IMR-90 (cell line): Measurements from ENCODE around the gene IGFBP1. TPM values are rescaled to one million over a fixed set of nuclear protein-coding genes. Genes with fewer than 3 reads are reported as not detected.
A peak's percentile ranks its signal among the peaks of the same experiment; 100 is the strongest.

Experiments used
- ATAC-seq: fragments of 200-7000 bp; cut with Tn5 transposase; 2 replicates; pipeline ENCODE4 v1.9.1; 2020; ENCODE audit warnings: low read depth, mild to moderate bottlenecking, moderate library complexity
- BruUV-seq: library from RNA; stranded (reverse); fragments of 400-500 nt; replicated peaks from 2 replicates; lab custom pipeline; 2021; lab: Mats Ljungman, UMichigan
- CTCF ChIA-PET: fragments of 300-600 bp; formaldehyde crosslinking; extraction: SDS; loops from one replicate; lab custom pipeline; 2021; ENCODE audit warnings: antibody characterized with exemption; lab: Yijun Ruan, JAX
- POLR2A ChIA-PET: fragments of 300-600 bp; sonication (Branson Sonifier 250); formaldehyde crosslinking; loops from one replicate; lab custom pipeline; 2022; ENCODE audit warnings: antibody characterized with exemption; ENCODE audit not compliant: unreplicated experiment; lab: Charles Lee
- DNase-seq: peaks from one replicate; pipeline ENCODE4 v3.0.0; 2013
- H2AFZ ChIP-seq: replicated peaks from 2 replicates; pipeline ENCODE3; 2013; ENCODE audit warnings: low read length, mild to moderate bottlenecking; ENCODE audit not compliant: poor library complexity
- H2AK5ac ChIP-seq: 2 replicates; pipeline ENCODE4 v1.6.1; 2013; ENCODE audit warnings: low read depth, low read length, inconsistent platforms
- H2AK9ac ChIP-seq: replicated peaks from 2 replicates; pipeline ENCODE3; 2013; ENCODE audit warnings: mild to moderate bottlenecking, low read depth, low read length, moderate library complexity; ENCODE audit not compliant: poor library complexity
- H2BK120ac ChIP-seq: 2 replicates; pipeline ENCODE4 v1.6.1; 2013; ENCODE audit warnings: low read depth, low read length, inconsistent platforms
- H2BK15ac ChIP-seq: 3 replicates; pipeline ENCODE4 v1.6.1; 2013; ENCODE audit warnings: low read depth, low read length, inconsistent platforms
- H2BK20ac ChIP-seq: 2 replicates; pipeline ENCODE4 v1.6.1; 2013; ENCODE audit warnings: low read depth, mild to moderate bottlenecking, inconsistent platforms, low read length, moderate library complexity
- H2BK5ac ChIP-seq: 2 replicates; pipeline ENCODE4 v1.6.1; 2013; ENCODE audit warnings: mild to moderate bottlenecking, low read depth, low read length, inconsistent platforms; ENCODE audit not compliant: poor library complexity, severe bottlenecking
- H3K14ac ChIP-seq: replicated peaks from 2 replicates; pipeline ENCODE4 v1.6.1; 2013; ENCODE audit warnings: low read depth, low read length, inconsistent platforms
- H3K18ac ChIP-seq: 2 replicates; pipeline ENCODE4 v1.6.1; 2013; ENCODE audit warnings: low read depth, low read length, control low read depth
- H3K23ac ChIP-seq: 2 replicates; pipeline ENCODE4 v1.6.1; 2013; ENCODE audit warnings: low read depth, low read length, inconsistent platforms
- H3K27ac ChIP-seq: 2 replicates; pipeline ENCODE4 v1.5.1; 2013; ENCODE audit warnings: mild to moderate bottlenecking, control low read depth, low read length; ENCODE audit not compliant: insufficient read depth
- H3K27me3 ChIP-seq: 2 replicates; pipeline ENCODE4 v1.6.1; 2013; ENCODE audit warnings: low read length; ENCODE audit not compliant: control insufficient read depth, insufficient read depth
- H3K36me3 ChIP-seq: 2 replicates; pipeline ENCODE4 v1.6.1; 2013; ENCODE audit warnings: low read length, mixed read lengths; ENCODE audit not compliant: control insufficient read depth, insufficient read depth
- H3K4ac ChIP-seq: 2 replicates; pipeline ENCODE4 v1.6.1; 2013; ENCODE audit warnings: low read depth, low read length, inconsistent platforms
- H3K4me1 ChIP-seq: 2 replicates; pipeline ENCODE4 v1.6.1; 2013; ENCODE audit warnings: low read length, mixed read lengths; ENCODE audit not compliant: control insufficient read depth, insufficient read depth
- H3K4me2 ChIP-seq: 2 replicates; pipeline ENCODE4 v1.6.1; 2013; ENCODE audit warnings: low read depth, mild to moderate bottlenecking, control low read depth, low read length, moderate library complexity
- H3K4me3 ChIP-seq: 2 replicates; pipeline ENCODE4 v1.5.1; 2013; ENCODE audit warnings: low read depth, mild to moderate bottlenecking, control low read depth, low read length, moderate library complexity; ENCODE audit not compliant: insufficient read depth
- H3K56ac ChIP-seq: 2 replicates; pipeline ENCODE4 v1.6.1; 2013; ENCODE audit warnings: low read length, inconsistent platforms; ENCODE audit not compliant: insufficient read depth; ENCODE audit errors: extremely low read depth
- H3K79me1 ChIP-seq, 2 experiments: 2 replicates each; pipeline ENCODE4 v1.6.1; 2013; ENCODE audit warnings: low read length in 2 of 2, inconsistent platforms in 1 of 2, low read depth in 1 of 2
- H3K9ac ChIP-seq: 2 replicates; pipeline ENCODE4 v1.6.1; 2013; ENCODE audit warnings: low read depth, low read length, control low read depth
- H3K9me1 ChIP-seq: 2 replicates; pipeline ENCODE4 v1.6.1; 2013; ENCODE audit warnings: low read length, inconsistent platforms; ENCODE audit not compliant: insufficient read depth
- H3K9me3 ChIP-seq: 2 replicates; pipeline ENCODE4 v1.6.1; 2013; ENCODE audit warnings: low read length; ENCODE audit not compliant: control insufficient read depth, insufficient read depth
- H4K20me1 ChIP-seq: 2 replicates; pipeline ENCODE4 v1.6.1; 2013; ENCODE audit warnings: low read length, inconsistent platforms; ENCODE audit not compliant: insufficient read depth
- H4K5ac ChIP-seq: 2 replicates; pipeline ENCODE4 v1.6.1; 2013; ENCODE audit warnings: mild to moderate bottlenecking, low read depth, low read length, control low read depth
- H4K8ac ChIP-seq, 2 experiments: 2 replicates each; pipeline ENCODE4 v1.6.1; 2013; ENCODE audit warnings: low read depth in 2 of 2, low read length in 2 of 2, control low read depth in 1 of 2, inconsistent platforms in 1 of 2
- H4K91ac ChIP-seq: 2 replicates; pipeline ENCODE4 v1.6.1; 2013; ENCODE audit warnings: low read depth, low read length, inconsistent platforms; ENCODE audit not compliant: insufficient read depth
- CTCF ChIP-seq: conservative IDR thresholded peaks from 2 replicates; pipeline ENCODE4 v1.5.1; 2012; ENCODE audit warnings: mild to moderate bottlenecking, low read depth, low read length, improper control_type of control experiment
- ELK1 ChIP-seq: fragments of 150-350 bp; IDR thresholded peaks from 2 replicates; pipeline ENCODE4 v1.6.1; 2016; ENCODE audit warnings: low read depth, mild to moderate bottlenecking, low read length, moderate library complexity, borderline replicate concordance
- RAD21 ChIP-seq: IDR thresholded peaks from 2 replicates; pipeline ENCODE4 v1.6.1; 2012; ENCODE audit warnings: low read length, improper control_type of control experiment
- RCOR1 ChIP-seq: IDR thresholded peaks from 2 replicates; pipeline ENCODE4 v1.6.1; 2012; ENCODE audit warnings: mild to moderate bottlenecking, low read length, improper control_type of control experiment; ENCODE audit not compliant: insufficient replicate concordance
- WGBS, 2 experiments: methylation state at CpG; one replicate each; pipeline versions ENCODE4 v1.1.5 to v1.1.7; 2013; ENCODE audit warnings: missing lambda C conversion rate in 2 of 2; ENCODE audit not compliant: insufficient read length in 1 of 2; ENCODE audit errors: extremely low coverage in 2 of 2; 5-methylcytosine and 5-hydroxymethylcytosine counted together
- dilution Hi-C: fragments of 300-500 bp; cut with HindIII; formaldehyde crosslinking; loops from one replicate; pipeline ENCODE4 v1.14.3; 2018; ENCODE audit warnings: low sequenced_read_pairs; ENCODE audit not compliant: unreplicated experiment
- in situ Hi-C: fragments of 300-500 bp; cut with MboI; formaldehyde crosslinking; loops from 3 replicates; pipeline ENCODE4 v1.14.3; 2019; ENCODE audit warnings: low sequenced_read_pairs, inconsistent platforms, mixed read lengths
- intact Hi-C: fragments of 100-400 bp; cut with micrococcal nuclease; formaldehyde crosslinking; loops from 2 replicates; pipeline ENCODE4 v1.10.0; 2022
- polyA plus RNA-seq, 3 experiments: library from polyadenylated mRNA; depleted of rRNA; stranded (reverse); fragments of >200 nt; gene quantifications; 2 replicates each; pipeline ENCODE4 v1.2.3, GENCODE V29; 2012; ENCODE audit warnings: low replicate concordance in 1 of 3
- total RNA-seq: library from RNA; depleted of rRNA; stranded (reverse); fragments of >200 nt; gene quantifications from 2 replicates; pipeline ENCODE4 v1.2.3, GENCODE V29; 2012

The IGFBP1 gene
- total and polyA plus RNA-seq, 2 of the 4 experiments (the other 2 are of a cell fraction): not detected

DNA sequence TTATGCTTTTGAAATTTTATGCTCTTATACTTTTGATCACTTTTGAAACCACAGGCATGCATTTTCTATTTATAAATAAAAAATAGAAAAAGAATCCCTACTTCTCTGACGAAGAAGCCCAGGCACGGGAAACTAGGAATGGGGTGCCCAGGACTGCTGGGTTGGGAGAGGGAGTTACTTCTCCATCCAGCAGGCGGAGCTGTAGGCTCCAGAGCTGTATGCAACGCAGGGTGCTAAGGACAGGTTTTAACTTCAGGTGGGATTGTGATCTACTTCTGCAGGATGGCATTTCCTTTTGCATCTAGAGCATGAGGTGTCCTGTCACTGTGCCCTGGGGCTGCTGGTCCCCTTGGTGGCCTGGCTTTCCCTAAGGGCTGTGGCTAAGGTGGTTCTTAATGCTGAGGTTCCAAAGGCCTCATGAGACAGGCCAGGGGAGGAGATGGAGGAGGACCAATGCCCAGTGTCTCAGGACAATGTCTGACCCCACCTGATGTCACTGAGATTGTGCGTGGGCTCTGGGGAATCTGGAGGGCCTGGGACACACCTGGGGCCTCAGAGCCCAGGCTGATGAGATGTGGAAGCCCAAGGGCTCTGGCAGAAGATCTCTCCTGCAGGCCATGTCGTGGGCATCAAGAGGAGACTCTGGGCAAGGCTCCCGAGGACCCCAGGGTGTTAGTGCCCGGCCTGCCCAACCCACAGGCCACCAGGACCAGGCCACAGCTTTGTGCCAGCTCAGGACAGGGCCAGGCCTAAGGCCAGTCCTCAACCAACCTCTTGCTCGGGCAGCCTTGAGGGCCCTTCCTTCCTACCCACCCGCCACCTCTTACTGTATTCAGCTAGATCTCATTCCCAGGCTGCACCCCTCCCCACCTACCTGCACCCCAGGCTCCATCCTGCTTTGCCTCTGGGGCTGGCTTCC is 15.9 kb upstream of the IGFBP1 start:
- no peak for DNase-seq
- in situ Hi-C loops (loop anchor here (25.0 kb wide), 1 partner anchor 210 kb away; no protein-coding TSS in a partner anchor), intact Hi-C loops (no loop called here), dilution Hi-C loops (no loop called here)
- BruUV-seq: no TSS peak
- H3K27ac ChIP-seq: no peak overlapping the region
- H2BK120ac ChIP-seq: peak overlapping the region; percentile 56; the same call in 1 of the 2 replicates
- H3K27me3 ChIP-seq: no peaks in the 10 kb centered on the region
- H4K20me1 ChIP-seq: no peaks in the 10 kb centered on the region
- H2BK5ac ChIP-seq: no peak overlapping the region
- H3K56ac ChIP-seq: no peak overlapping the region
- WGBS, 2 experiments: 76% methylated on average over 7 of the region's 10 CpGs; no CpG with 5 or more reads in 1 of the 2 experiments
- no peaks in the 10 kb centered on the region for H3K36me3 ChIP-seq
- no peak overlapping the region for H3K18ac ChIP-seq
- no peak overlapping the region for H3K23ac ChIP-seq
- H4K5ac ChIP-seq: no peak overlapping the region
- ChIA-PET POLR2A (no interaction called here), CTCF (interaction anchor here (0.6 to 0.9 kb wide), 2 partner anchors 341 to 758 kb away, joined by 3 to 4 read pairs; no protein-coding TSS in a partner anchor)
- peak overlapping the region; percentile 88; the same call in 2 of the 3 replicates for H2BK15ac ChIP-seq
- H2AK5ac ChIP-seq: peak overlapping the region; percentile 68; the same call in 1 of the 2 replicates
- H3K4me1 ChIP-seq: peaks cover 6% of the 10 kb centered on the region
- peaks cover 18% of the 10 kb centered on the region for H3K9me1 ChIP-seq
- H3K9me3 ChIP-seq: no peaks in the 10 kb centered on the region
- no peaks in the 10 kb centered on the region for H3K79me1 ChIP-seq
- H4K91ac ChIP-seq: peak overlapping the region; percentile 3; the same call in 1 of the 2 replicates
- no peak for TF ChIP-seq ELK1
- TF ChIP-seq RCOR1: no peak
- peak; percentile 17; the same call in 1 of the 2 replicates for TF ChIP-seq RAD21
- peak; percentile 43 for TF ChIP-seq CTCF
- H2AFZ ChIP-seq: peak overlapping the region; percentile 72
- H4K8ac ChIP-seq: no peak overlapping the region
- H3K4me3 ChIP-seq: no peak overlapping the region
- no peak overlapping the region for H3K9ac ChIP-seq
- H3K14ac ChIP-seq: 0 out of 2 replicates have a peak overlapping the region, but pooled peaks have one; percentile 21
- H3K4me2 ChIP-seq: no peak overlapping the region
- H2BK20ac ChIP-seq: peak overlapping the region; percentile 59
- peak overlapping the region; percentile 39 for H3K4ac ChIP-seq
- ATAC-seq: 0 out of 2 replicates have a peak, but pooled peaks have one; percentile 22
- no peak overlapping the region for H2AK9ac ChIP-seq
